Uterus (tissue), 2 donors: ENCODE data around the gene AGT.

Source experiments
- POLR2A ChIP-seq, 2 donors: fragments of 450-650 bp; IDR thresholded peaks; one replicate each; pipeline ENCODE4 v1.6.1; 2016; ENCODE audit warnings: antibody characterized with exemption in 2 of 2, mild to moderate bottlenecking in 1 of 2, moderate library complexity in 1 of 2
- TF ChIP-seq, protein P1 (sequence below), 4 experiments: fragments of 200-600 bp in 2 of 4; fragments of 450-650 bp in 2 of 4; sonication (generic) in 2 of 4; IDR thresholded peaks; one replicate each; pipeline ENCODE4 v1.5.1; 2016 to 2019; ENCODE audit warnings: antibody characterized with exemption in 4 of 4, mild to moderate bottlenecking in 2 of 4, moderate library complexity in 1 of 4

DNA sequence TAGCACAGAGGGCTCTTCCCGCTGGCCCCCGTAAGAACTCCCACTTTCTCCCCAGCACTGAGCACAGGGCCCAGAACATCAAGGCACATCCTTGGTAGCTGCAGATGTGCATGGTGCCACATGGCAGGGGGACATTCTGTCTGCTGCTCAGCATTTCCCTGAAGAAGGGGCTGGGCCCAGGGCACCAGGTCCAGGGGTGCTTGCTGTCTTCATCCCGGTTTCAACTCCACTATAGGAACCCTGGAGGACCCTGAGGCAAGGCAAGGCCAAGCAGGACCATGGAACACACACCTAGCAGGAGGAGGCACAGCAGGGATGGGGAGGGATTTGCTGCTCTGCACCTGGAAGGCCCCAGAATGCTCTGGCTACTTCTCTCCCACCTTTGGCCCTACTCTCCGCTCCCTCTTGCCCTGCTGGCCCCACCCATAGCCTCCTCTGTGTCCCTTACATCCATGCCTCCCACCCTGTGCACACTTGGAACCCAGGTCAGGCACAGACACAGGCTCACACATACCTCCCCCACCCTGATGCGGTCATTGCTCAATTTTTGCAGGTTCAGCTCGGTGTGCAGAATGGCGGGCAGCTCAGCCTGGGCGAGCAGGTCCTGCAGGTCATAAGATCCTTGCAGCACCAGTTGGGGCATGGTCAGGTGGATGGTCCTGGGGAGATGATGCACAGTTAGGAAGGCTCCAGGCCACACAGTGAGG, 10.1 kb downstream of the AGT start:
- TF ChIP-seq, protein P1, sequence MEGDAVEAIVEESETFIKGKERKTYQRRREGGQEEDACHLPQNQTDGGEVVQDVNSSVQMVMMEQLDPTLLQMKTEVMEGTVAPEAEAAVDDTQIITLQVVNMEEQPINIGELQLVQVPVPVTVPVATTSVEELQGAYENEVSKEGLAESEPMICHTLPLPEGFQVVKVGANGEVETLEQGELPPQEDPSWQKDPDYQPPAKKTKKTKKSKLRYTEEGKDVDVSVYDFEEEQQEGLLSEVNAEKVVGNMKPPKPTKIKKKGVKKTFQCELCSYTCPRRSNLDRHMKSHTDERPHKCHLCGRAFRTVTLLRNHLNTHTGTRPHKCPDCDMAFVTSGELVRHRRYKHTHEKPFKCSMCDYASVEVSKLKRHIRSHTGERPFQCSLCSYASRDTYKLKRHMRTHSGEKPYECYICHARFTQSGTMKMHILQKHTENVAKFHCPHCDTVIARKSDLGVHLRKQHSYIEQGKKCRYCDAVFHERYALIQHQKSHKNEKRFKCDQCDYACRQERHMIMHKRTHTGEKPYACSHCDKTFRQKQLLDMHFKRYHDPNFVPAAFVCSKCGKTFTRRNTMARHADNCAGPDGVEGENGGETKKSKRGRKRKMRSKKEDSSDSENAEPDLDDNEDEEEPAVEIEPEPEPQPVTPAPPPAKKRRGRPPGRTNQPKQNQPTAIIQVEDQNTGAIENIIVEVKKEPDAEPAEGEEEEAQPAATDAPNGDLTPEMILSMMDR (IDR thresholded peaks at IDR 0.05): no peak
- TF ChIP-seq POLR2A (IDR thresholded peaks at IDR 0.05): no peak
